HG03457 (cell line): ENCODE data around the gene GDI2.
"Not testable (repeated sequence)": the region's sequence is repeated elsewhere in the genome, so short reads cannot be mapped to it uniquely, and the experiment has no call there.

Experiments
- ATAC-seq: cut with Tn5 transposase; IDR thresholded peaks from one replicate; pipeline ENCODE4 v1.9.1; 2021; ENCODE audit warnings: moderate number of reproducible peaks; ENCODE audit not compliant: unreplicated experiment

Gene GDI2

DNA sequence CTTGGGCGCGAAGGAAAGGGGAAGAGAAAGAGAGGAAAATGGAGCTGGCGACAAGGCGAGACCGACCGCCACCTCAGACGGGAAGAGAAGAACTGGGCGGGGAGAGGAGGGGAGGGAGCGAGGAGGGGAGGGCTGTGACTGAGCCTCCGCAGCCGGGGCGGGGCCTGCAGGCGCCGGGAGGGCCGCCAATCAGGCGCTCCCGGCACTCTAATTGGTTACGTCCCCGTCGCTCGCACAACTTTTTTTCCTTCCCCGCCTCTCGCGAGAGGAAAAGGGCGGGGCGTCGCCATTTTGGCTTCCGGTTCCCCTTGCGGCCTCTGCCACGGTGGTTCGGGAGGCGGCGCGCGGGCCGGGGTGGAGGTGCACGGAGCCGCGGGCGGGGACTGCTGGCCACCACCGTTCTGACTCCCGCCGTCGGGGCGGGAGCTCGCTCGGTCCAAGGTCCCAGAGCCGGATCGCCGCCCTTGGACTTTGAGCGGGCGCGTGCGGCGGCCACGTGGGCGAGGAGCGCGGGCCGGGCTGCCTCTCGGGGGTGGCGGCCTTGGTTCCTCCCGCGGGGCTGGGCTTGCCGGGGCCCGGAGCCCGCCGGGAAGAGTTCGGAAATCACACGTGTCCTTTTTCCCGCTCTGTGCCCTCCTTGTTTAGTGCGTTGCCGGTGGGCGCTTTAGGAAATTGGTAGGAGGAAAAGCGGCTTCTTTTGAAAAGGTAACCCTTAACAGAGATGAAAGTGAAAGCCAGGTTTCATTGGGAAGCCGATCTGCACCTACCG, at the start of gene GDI2:
Gene GDI2 (minus strand): TSS at position 94 of the 769 bp plus-strand sequence. CDS start 176 bp downstream, outside the sequence.
- ATAC-seq = peak; percentile 68

- peak; percentile 95 for ATAC-seq
These were observed 49.2 kb upstream of the GDI2 start for GRCh38 chr10:5862360-5862961.

DNA sequence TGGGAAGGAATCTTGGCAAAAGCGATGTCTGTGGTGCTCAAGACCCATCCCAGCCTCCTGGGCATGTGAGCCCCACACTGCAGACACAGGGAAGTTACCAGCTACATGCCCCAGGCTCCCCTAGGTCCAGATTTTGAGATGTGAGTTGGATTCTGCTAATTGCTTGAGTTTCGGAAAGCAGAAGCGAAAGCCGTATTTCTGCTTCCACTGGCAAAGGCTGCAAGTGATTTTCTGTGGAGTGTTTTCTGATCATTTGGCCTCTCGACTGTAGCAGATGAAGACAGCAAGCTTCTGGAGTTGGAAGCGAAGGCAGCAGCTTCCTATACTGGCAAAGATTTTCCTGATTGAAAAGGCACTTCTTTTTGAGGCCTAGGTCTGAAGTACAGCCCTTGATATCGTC, 46.8 kb upstream of the GDI2 start:
- ATAC-seq = no peak

DNA sequence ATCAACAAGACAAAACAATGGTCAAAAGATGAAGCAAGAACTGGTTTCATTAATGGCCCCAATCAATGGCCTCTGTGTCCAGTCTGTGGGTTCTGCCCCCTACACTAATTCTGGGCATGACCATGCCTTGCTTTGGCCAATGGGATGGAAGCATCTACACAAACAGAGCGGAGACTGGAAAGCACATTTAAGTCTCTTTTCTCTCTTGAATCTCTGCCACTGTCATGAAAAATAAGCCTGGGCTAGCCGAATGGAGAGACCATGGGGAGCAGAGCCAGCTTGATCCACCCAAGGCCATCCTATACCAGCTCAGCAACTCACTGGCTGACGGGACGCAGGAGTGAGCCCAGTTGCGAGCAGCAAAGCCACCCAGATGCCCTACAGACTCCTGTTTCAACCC, 45.6 kb upstream of the GDI2 start:
- ATAC-seq = no peak

DNA sequence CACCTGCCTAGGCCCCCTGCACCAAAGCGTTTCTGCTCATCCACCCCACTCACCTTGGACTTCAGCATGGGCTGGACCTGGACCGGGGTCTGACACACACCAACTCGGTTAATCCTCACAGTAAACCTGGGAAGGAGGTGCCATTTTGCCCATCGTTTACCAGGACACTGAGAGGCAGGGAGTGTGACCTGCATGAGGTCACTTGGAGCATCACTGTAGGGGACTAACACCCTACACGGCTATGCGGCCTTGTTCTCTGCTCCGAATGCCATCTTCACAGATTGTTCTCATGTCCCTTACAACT, 43.4 kb upstream of the GDI2 start:
- no peak for ATAC-seq

- no peak for ATAC-seq
These were observed 42.9 kb upstream of the GDI2 start for GRCh38 chr10:5855979-5856700.

- no peak for ATAC-seq
These were observed 40.9 kb upstream of the GDI2 start for GRCh38 chr10:5854131-5854475.

DNA sequence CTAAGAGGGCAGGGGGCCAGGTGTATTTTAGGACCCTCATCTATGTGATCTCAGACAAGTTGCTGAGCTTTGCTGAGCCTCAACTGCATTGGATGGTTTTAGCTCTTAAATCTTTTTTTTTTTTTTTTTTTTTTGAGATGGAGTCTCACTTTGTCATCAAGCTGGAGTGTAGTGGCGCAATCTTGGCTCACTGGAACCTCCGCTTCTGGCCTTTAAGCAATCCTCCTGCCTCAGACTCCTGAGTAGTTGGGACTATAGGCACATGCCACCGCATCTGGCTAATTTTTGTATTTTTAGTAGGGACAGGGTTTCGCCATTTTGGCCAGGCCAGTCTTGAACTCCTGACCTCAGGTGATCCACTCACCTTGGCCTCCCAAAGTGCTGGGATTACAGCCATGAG, 33.4 kb upstream of the GDI2 start:
- ATAC-seq = not testable (repeated sequence)

GRCh38 chr10:5844345-5845055, 31.3 kb upstream of the GDI2 start:
- ATAC-seq = no peak

DNA sequence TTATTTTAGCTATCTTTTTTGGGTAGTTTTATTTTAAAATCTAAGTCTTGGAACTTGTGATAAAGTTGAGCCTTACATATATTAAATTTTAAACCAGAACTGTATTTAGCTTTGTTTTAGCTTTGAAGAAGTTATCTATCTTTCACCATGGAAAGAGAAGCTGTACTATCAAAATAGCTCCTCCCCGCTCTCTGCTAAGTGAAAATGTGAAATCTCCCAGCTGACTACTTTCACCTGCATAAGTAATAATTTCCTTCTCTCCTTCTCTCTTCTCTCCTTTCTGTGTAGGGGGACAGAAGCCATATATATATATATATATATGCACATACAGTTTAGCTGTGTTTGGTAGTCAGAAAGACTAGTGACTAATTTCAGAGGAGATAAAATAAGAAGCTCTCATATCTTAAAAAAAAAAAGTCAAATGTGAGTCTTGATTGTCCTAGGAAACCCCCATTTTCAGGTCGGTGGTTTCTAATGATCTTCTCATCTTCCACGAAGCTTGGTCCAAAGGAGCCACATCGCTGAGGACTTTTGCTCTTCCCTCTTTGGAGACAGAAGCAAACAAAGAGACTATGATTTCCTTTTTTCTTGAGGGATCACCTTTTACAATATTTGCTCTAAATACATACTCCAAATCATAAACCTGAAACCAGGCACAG, 30.6 kb upstream of the GDI2 start:
- ATAC-seq = no peak

DNA sequence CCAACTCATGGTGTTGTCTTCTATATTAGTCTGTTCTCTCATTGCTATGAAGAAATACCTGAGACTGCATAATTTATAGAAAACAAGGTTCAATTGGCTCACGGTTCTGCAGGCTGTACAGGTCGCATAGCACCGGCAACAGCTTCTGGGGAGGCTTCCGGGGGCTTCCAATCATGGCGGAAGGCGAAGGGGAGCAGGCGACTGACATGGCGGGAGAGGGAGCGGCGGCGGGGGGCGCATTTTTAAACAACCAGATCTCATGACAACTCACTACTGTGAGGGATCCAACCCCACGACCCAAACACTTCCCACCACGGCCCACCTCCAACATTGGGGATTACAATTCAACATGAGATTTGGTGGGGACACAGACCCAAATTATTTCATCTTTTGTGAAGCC, 28.7 kb upstream of the GDI2 start:
- ATAC-seq = no peak

GRCh38 chr10:5840314-5841307, 27.4 kb upstream of the GDI2 start:
- ATAC-seq = peak; percentile 74

DNA sequence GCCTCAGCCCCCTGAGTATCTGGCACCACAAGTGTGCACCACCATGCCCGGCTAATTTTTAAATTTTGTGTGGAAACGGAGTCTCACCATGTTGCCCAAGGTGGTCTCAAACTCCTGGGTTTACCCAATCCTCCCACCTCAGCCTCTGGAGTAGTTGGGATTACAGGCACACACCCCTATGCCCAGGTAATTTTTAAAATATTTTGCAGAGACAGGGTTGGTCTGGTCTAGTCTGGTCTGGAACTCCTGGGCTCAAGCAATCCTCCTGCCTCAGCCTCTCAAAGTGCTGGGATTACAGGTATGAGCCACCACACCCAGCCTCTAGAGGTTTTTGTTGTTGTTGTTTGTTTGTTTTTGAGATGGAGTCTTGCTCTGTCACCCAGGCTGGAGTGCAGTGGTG, 22.9 kb upstream of the GDI2 start:
- not testable (repeated sequence) for ATAC-seq

DNA sequence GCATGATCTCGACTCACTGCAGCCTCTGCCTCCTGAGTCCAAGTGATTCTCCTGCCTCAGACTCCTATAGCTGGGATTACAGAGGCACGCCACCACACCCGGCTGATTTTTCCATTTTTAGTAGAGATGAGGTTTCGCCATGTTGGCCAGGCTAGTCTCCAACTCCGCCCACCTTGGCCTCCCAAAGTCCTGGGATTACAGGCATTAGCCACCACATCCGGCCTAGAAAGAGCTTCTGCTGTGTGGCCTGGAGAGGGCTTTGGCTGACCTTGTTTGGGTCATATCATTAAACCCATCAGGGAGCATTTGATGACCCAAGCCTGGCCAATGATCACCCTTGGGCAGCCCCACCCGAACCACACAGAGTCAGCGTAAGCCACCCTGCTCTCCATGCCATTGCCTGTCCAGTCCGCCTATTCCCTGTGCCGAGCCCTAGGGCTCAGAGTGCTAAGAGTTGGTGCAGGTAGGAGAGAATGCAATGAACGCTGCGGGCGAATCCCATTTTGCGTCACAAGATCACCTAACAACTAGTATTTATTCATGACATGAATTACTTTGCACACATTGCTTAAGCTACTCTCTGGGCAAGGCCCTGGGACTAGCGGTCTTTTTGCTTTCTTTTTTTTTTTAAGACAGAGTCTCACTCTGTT, 22.3 kb upstream of the GDI2 start:
- no peak for ATAC-seq

DNA sequence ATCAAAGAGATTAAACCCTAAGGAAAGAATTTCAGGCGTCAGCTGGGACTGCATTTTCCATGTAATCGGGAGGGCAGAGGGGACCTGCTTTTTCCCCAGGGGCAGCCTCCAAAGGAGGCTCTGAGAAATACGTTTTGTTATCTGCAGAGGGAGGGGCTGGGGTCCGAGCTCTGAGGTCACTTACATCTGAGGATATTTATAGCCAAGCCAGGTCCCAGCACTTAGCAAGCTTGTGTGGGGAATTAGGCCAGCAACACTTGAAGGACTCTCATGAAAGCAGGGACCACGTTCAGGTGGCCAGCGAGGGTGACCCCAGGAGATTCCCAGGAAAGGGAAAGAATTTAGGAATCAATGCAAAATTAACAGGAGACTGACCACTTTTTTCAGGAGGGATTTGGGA, 20.6 kb upstream of the GDI2 start:
- ATAC-seq = no peak

GRCh38 chr10:5832946-5833345, 19.7 kb upstream of the GDI2 start:
- ATAC-seq = no peak

GRCh38 chr10:5831446-5831782, 18.2 kb upstream of the GDI2 start:
- ATAC-seq = no peak

DNA sequence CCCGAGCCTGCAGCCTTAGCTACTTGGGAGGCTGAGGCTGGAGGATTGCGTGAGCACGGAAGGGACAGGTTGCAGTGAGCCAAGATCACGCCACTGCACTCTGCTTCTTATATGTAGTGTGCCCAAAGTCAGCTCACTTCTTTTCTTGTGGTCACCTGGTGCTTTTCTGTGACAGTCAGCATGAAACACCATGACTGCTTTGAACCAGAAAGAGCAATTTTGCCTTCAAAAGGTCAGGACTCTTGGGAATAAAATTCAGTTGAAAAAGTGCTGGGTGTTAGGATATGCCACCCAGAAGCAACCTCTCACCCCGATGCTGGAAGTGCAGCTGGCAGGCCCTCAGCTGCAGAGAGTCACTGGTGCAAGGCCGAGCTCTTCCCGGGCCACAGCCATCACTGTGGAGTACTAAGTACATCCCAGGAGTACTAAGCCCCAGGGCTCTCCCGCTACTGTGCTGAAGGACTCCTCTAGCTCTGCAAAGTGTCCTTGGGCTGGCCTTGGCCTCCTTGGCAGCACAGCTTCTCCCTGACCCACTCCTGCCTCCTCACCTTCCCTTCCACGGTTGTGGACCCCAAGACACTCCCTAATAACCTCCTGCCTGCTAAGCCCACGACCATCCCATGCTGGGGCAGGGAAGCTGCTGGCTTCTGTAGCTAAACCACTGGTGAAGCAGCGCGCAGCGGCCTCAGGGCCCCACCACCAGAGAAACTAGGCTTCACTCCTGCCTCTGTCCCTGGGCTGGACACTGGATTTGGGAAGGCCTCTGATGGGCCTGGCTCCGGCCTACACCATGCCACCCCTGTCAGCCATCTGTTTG, 17.6 kb upstream of the GDI2 start:
- no peak for ATAC-seq

GRCh38 chr10:5829267-5829666, 16.0 kb upstream of the GDI2 start:
- ATAC-seq = no peak
